T-helper 2 cell (primary cell): ENCODE measurements around the gene L3MBTL1.
"Not testable (repeated sequence)": the region's sequence is repeated elsewhere in the genome, so short reads cannot be mapped to it uniquely, and the experiment has no call there.

ENCODE experiments used
- DNase-seq, 5 experiments: peaks; one replicate each; pipeline versions ENCODE4 v3.0.0 to v3.0.0-alpha.2; 2012 to 2022
- total RNA-seq, 2 donors: gene quantifications; one replicate each; lab custom pipeline; 2026; lab: John Stamatoyannopoulos, UW

L3MBTL1 gene
- total RNA-seq, result 13.4 to 13.5 reads per million in 2 donors

DNA sequence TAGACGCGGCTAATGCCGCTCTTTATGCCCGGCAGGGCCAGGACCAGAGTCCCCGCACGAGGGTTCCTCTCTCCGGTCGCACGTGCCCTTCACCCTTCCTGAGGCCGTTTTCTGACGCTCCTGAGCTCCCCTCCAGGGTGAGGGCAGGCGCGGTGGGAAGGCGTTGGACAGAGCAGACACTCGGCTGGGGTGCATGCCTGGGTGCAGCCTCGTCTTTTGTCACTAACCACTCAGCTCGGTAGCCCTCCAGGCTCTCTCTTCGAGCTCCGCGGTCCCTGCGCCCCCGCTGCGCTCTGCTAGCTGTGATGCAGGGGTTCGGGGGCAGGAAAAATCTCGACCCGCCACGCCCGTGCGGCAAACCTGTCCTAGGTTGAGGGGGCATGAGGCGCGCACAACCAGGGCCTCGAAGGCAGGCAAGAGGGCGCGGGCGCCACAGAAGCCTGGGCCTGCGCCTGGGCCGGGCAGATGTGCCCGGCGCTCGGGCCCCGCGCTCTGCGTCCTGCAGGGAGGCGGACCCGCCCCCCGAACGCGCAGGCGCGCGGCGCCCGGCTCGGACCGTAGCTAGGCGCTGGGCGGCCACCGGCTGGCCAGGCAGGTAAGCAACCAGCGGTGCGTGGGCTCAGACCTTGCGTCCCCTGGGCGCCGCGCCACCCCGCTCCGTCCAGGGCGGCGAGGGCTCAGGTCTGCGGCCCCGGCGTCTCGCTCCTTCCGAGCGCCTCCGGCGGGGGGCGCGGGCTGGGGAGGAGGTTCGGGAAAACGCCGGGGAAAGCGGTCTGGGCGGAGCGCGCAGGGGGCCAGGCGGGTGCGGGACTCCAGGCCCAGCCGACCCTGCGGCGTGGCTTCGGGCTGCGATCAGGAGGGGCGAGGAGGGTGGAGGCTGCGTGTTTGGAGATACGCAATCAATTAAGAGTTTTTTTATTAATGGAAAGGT, at the start of gene L3MBTL1:
Gene L3MBTL1 (plus strand): TSS at position 548 of the 931 bp plus-strand sequence. CDS start 5,807 bp downstream, outside the sequence.
- no peak for DNase-seq

DNA sequence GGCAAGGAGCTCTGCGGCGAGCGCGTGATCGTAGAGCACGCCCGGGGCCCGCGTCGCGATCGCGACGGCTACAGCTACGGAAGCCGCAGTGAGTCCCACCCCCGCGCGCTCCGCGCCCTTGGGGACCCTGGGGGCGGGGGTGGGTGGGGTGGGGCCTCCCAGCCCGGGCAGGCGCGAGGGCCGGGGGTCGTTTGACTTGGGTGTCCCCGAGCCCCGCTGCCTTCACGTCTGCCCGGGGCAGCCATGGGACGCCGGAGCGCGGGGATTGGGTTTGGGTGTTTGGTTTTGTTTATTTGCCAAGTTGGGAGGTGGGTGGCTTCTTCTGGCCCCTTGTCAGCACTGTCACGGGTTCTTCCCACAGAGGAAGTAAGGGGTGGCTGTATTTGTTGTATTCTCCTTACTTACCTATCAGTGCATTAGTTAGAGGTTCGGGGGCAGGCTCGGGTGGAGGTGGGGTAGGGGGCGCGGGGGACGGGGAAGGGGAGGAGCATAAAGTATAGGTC, 49.0 kb upstream of the L3MBTL1 start:
- DNase-seq, result peak in 1 of 5 experiments; percentile 63

DNA sequence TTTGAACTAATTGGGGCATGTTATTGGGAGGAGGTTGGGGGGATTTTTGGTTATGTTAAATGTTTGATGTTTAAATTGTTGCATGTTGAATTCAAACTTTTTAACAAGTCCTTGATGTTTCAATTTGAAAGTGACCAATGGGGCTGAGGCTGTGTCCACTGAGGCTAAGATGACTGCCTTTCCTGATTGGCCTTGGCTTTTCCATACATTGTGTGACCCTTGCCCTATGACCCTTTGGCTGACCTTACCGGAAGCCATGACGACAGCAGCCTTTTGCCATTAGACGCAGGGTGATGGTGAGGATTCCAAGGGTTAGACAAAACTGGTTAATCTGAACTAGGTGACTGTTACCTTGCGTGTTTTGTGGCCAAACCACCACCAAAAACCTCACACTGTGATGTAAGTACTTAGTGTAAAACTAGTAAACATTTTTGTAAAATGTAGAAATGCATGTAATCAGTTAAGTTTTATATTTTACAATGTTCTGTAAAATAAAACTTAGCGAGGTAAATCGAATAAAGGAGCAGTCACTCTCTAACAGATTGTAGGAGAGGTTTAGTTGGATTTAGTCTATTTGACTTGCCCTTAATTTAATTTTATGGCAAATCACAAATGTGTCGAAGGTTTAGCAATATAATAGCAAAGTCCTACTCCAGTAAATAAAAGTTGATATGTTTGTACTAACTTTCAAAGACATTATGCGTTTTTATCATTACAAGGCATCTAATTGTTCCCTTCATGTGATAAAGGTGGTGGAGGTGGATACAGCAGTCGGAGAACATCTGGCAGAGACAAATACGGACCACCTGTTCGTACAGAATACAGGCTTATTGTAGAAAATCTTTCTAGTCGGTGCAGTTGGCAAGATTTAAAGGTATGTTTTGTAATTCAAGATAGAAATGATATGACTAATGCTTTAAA, 48.2 kb upstream of the L3MBTL1 start:
- peak in 2 of 5 experiments; percentile 10 to 67 for DNase-seq

DNA sequence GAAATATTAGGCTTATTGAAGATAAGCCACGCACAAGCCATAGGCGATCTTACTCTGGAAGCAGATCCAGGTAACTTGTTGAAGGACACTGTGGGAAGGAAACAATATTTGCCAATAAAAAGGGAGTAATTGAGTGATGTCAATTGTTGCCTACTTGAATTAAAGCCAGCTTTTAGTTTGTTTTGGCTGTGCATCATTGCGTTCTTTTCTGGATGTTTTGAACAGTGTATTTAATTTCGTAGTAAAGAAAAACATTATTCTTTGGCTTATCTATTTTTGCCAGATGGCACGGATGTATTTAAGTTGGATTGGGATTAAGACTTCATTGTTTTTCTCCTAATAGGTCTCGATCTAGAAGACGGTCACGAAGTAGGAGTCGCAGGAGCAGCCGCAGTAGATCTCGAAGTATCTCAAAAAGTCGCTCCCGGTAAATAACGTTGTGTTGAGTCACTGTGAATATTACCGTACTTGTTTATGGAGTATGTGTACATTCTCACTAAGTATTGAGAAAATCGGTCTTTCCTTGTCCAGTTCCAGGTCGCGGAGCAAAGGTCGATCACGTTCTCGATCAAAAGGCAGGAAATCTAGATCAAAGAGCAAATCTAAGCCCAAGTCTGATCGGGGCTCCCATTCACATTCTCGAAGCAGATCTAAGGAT, 47.2 kb upstream of the L3MBTL1 start:
- no peak for DNase-seq

DNA sequence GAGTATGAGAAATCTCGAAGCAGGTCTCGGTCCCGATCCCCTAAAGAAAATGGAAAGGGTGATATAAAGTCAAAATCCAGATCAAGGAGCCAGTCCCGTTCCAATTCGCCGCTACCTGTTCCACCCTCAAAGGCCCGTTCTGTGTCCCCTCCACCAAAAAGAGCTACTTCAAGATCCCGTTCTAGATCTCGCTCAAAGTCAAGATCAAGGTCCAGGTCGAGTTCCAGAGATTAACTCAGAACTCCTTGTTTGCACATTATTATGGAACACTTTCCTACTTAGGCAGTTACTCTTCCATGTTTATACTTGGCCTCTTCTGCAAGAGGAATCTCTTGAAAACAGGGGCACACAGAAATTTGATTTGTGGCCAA, 46.7 kb upstream of the L3MBTL1 start:
- no peak for DNase-seq

DNA sequence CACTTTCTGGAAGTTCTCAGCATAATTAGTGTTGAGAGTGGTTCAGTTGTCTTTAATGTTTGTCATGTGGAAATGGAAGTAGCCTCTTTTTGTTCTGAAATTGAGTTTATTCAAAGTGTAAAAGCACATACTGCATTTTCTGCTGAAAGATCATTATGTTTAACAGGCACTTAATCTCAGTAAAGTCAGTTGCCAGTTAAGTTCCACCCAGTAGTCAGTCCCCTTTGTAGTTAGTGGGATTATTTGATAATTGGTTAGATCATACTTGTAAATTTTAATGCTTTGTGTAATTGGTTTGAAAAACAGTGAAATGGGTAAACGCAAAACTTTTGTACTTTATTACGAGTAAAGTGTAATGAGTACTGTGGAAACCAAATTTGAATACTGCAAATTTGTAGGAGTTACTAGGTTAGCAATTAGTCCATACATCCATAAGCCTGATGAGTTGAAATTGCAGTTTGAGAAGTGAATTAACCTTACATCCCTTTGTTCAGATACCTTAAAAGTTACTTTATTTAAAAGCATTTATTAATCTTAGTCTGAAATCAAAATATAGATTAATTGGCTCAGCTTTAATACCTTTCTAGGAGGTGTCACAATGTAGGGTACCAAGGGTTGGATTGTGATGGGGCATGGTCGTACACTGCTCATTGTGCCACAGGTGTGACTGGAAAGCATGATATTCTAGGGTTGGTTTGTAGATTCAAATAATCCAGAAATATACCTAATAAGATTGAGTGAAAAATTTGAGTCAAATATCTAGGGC, 45.4 kb upstream of the L3MBTL1 start:
- DNase-seq, result no peak

DNA sequence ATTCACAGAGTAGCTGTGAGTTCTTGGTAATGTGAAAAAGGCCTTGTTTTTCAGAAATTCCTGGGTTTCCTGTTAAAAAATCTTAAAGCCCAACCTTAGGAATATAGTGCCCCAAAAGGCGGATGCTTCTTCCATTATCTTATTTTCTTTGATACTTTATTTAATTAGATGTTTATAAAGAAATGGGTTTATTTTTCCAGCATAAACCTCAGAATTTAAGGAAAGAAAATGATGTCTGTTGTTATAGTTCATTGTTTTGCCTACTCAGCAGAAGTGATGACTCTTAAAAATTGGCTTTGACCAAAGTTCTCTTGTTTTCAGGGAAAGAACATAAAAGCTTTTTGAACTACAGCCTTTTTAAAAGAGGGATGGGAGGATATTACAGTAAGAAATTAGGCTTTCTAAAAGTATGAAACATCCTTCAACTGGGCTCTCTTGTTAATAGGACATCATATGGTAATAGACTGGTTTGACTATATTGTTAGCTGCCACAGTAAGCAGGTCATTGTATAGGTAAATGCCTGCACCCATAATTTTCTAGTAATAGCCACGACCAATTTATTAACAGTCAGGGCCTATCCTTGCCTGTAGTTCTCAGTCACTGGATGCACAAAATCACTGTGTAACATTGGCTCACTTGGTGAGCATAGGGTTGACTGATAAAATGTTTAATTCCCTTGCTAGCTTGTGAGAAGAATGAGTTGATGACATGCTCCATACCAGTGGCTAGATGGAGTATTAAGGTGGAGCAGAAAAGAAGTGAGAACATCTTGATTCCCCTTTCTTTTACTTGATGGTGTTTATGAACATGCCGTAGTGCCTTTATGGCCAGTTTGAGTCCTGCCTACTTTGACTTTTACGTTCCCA, 44.6 kb upstream of the L3MBTL1 start:
- no peak for DNase-seq

DNA sequence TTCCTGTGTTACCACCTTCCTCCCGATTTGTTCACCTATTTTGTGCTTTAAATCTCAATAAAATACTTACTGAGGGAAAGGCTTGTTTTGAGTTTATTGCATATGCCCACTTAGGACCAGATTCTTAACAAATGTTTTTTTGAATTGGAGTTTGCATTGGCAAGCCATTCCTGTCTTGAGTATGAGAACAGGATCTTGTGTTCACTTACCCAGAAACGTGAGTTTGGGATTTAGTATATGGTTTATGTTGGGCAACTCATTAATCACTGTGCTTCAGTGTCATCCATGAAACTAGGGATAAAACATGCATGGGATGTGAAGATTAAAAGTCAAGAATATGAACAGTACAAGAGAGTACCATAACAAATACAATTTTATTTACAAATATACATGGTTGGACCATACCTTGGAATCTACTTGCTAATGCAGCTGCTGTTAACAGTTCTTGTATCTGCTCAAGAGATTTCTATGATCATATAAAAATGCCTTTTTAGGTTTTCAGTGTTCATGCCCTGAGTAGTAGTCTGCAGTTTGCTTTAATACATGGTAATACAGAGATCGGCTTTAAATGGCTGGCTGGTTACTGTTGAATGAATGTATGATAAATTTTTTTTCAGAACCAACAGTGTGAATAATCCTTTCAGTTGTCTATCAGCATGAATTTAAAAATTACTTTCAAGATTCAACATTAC, 43.8 kb upstream of the L3MBTL1 start:
- DNase-seq, result no peak

DNA sequence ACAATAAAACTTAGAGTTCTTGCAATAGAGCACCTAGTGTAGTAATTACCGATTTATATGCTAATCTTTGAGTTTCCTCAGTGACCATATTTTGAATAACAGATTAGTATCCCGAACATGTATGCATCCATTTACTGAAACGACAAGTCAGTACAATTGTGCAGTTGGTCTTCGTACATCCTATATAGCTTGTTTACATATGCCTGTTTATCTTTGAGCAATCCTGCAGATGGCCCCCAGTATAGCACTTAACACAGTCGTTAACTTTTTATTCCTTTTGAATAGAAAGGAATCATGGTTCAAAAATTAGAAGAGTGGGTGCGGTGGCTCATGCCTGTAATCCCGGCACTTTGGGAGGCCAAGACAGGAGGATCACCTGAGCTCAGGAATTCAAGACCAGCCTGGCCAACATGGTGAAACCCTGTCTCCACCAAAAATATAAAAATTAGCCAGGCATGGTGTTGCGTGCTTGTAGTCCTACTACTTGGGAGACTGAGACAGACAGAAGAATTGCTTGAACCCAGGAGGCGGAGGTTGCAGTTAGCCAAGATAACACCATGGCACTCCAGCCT, 43.2 kb upstream of the L3MBTL1 start:
- no peak for DNase-seq

DNA sequence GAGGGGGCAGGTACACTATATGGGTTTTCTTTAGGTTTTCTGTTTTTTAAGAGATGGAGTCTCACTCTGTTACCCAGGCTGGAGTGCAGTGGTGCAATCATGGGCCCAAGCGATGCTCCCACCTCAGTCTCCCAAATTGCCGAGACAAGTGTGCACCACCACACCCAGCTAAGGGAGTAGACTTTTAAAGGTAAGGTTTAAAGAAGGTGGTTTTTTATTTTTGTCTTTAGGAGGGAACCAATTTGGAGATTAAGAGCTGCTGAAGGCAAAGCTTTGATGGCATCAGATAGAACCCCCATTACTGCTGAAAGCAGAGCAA, 41.9 kb upstream of the L3MBTL1 start:
- DNase-seq, result no peak

DNA sequence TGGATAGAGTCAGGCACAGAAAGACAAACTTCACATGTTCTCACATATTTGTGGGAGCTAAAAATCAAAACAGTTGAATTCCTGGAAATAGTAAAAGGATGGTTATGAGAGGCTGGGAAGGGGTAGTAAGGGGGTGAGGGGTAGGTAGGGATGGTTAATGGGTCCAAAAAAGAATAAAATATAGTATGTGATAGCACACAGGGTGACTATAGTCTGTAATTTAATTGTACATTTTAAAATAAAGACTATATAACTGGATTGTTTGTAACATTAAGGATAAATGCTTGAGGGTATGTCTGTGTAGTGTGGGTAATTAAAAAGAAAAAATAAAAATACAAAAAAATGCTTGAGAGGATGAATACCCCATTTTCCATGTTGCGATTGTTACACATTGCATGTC, 39.9 kb upstream of the L3MBTL1 start:
- DNase-seq, result no peak

DNA sequence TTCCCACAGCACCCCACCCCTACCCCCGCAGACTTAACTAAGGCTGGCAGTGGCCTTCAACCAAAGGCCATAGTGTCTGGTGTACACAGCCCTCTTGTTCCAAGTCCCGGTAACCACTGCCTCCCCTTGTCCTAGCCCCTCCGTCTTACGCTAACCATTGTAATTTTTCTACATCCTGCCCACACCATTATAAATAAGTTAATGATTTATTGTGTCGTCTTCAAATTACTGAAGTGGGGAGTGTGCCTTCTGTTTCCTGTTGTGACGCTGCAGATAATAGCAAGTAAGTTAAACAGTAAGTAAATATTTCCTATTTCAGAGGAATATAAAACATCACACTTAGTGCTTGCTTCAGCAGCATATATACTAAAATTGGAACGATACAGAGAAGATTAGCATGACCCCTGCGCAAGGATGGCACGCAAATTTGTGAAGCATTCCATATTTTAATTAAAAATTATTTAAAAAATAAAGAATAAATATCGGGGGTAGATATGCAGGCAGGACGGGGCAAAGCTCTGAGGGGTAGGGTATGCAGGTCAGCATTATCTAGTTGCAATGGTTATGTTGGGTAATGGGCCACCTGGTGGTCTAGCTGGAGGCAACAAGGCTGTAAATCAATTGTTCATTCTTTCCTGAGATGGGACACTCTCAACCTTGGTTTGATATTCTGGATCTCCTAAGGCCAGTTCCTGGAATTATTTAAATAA, 34.7 kb upstream of the L3MBTL1 start:
- DNase-seq, result no peak

DNA sequence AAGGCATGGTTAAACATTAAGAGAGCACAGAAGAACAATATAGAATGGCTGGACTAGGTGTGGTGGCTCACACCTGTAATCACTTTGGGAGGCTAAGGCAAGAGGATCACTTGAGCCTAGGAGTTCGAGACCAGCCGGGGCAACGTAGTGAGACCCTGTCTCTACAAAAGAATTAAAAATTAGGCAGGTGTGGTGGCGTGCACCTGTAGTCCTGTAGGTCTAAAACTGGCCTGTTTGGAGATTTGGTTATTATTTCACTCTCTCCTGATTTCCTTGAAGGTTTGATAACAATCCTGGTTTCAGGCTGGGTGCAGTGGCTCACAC, 34.2 kb upstream of the L3MBTL1 start:
- no peak for DNase-seq

DNA sequence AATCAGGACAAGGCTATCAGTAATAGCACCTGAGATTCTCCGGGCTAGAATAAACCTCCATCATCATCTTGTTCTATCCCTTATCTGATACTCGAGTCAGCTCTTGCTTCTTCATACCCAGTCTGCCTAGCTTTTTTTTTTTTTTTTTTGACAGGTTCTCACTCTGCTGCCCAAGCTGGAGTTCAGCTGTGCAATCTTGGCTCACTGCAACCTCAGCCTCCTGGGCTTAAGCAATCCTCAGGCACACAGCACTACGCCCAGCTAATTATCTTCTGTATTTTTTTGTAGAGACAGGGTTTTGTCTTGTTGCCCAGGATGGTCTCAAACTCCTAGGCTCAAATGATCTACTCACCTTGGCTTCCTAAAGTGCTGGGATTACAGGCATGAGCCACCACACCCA, 30.3 kb upstream of the L3MBTL1 start:
- DNase-seq, result no peak

DNA sequence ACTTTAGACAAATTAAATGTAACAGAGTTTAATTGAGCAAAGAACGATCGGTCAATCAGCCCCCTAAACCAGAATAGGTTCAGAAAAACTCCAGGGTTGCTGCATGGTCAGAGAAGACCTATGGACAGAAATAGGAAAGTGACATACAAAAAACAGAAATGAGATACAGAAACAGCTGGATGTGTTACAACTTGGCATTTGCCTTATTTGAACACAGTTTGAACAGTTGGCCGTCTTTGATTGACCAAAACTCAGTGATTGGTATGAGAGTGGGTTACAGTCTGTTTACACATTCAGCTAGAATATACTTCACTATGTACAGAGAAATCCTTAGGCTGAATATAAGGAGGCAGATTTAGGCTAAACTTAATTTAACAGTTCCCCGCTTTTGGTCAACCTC, 29.9 kb upstream of the L3MBTL1 start:
- no peak for DNase-seq

DNA sequence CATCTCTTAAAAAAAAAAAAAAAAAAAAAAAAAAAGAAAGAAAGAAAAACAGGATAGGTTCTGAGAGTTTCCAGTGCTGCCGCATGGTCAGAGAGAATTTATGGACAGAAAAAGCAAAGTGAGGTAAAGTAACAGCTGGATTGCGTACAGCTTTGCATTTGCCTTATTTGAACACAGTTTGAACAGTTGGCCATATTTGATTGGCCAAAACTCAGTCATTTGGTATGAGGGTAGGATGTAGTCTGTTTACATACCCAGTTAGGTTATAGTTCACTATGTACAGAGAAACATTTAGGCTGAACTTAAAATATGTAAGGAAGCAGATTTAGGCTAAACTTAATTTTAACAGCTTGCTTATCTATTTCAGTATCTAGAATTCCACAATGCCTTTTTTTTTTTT, 17.5 kb upstream of the L3MBTL1 start:
- DNase-seq, result no peak

DNA sequence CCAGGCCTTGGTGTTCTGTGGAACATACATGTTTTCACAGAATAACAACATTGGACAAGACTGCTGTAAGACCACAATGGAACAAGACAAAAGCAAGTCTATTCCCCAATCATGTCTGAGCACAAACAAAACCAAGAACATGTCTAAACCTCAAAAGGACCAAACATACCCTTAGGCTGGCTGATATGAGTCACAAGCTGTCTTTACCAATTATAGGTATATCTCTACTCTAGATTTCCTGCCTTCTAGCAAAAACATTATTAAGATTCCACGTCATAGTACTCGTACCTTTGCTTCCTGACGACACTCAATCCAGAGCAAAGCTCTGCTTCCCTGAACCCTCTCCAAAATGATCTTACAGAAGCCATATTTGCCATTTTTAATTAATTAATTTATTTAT, 15.4 kb upstream of the L3MBTL1 start:
- peak in 1 of 5 experiments; percentile 89 for DNase-seq

DNA sequence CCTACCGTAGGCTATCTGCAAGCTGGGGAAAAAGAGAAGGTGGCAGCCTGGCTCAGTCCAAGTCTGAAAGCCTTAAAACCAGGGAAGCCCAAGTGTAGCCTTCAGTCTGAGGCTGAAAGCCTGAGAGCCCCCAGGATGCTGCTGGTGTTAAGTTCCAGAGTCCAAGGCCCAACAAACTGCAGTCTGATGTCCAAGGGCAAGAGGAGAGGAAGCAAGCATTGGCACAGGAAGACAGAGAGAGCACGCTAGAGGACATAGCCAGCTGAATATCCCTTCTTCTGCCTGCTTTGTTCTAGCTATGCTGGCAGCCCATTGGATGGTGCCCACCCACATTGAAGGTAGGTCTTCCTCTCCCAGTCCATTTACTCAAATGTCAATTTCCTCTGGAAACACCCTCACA, 12.1 kb upstream of the L3MBTL1 start:
- DNase-seq, result no peak

DNA sequence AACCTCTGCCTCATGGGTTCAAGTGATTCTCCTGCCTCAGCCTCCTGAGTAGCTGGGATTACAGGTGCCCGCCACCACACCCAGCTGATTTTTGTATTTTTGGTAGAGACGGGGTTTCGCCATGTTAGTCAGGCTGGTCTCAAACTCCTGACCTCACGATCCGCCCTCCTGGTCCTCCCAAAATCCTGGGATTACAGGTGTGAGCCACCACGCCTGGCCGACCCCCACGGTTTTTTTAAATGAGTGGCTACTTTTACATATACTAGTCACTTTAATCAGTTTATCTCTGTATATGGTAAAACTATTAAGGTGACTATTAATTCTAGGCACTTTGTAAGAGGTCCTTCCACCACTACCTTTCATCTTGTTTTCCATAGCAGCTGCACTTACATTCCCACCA, 5.5 kb upstream of the L3MBTL1 start:
- not testable (repeated sequence) for DNase-seq

DNA sequence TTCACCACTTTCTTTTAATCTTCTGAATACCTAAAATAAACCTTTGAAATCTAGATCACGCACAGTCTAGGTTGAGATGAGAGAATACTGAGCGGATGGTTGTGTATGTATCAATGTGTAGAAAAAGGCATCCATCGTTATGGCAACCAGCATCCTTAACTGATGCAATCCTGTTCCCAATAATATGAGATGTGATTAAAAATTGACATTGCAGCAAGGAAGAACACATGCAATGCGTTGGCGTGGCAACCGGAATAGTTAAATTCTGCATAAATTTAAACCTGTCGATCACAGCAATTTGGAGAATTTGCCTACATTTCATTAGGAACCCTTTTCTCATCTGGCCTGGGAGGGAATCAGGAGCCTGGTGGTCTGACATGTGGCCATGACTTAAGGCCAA, 1.3 kb upstream of the L3MBTL1 start:
- DNase-seq, result no peak
